Calu3 (cell line): ENCODE measurements around the gene OSBPL7. TPM values are rescaled to one million over a fixed set of nuclear protein-coding genes. Genes with fewer than 3 reads are reported as not detected.
A peak's percentile ranks its signal among the peaks of the same experiment; 100 is the strongest.

ENCODE experiments used
- BruUV-seq: library from RNA; stranded (reverse); fragments of 400-500 nt; replicated peaks from 2 replicates; lab custom pipeline; 2021; lab: Mats Ljungman, UMichigan
- CTCF ChIA-PET: fragments of 300-600 bp; sonication (Branson Sonifier 250); formaldehyde crosslinking; loops from one replicate; lab custom pipeline; 2022; ENCODE audit warnings: antibody characterized with exemption; lab: Charles Lee
- DNase-seq: peaks from one replicate; pipeline ENCODE4 v3.0.0; 2022
- H3K27ac Mint-ChIP-seq: one replicate; pipeline ENCODE4 v1.8.0; 2022; ENCODE audit warnings: mixed read lengths; ENCODE audit not compliant: unreplicated experiment
- H3K27me3 Mint-ChIP-seq: one replicate; pipeline ENCODE4 v1.8.0; 2022; ENCODE audit warnings: mixed read lengths; ENCODE audit not compliant: unreplicated experiment
- H3K36me3 Mint-ChIP-seq: one replicate; pipeline ENCODE4 v1.8.0; 2022; ENCODE audit warnings: mild to moderate bottlenecking, moderate library complexity, mixed read lengths; ENCODE audit not compliant: insufficient read depth, unreplicated experiment
- H3K4me1 Mint-ChIP-seq: one replicate; pipeline ENCODE4 v1.8.0; 2022; ENCODE audit warnings: mild to moderate bottlenecking, low read depth, mixed read lengths; ENCODE audit not compliant: unreplicated experiment
- H3K4me3 Mint-ChIP-seq: one replicate; pipeline ENCODE4 v1.8.0; 2022; ENCODE audit warnings: mild to moderate bottlenecking, low read depth, moderate library complexity, mixed read lengths; ENCODE audit not compliant: unreplicated experiment
- H3K9me3 Mint-ChIP-seq: one replicate; pipeline ENCODE4 v1.8.0; 2022; ENCODE audit warnings: low read depth, mixed read lengths; ENCODE audit not compliant: unreplicated experiment
- intact Hi-C: fragments of 100-400 bp; cut with micrococcal nuclease; formaldehyde crosslinking; loops from one replicate; pipeline ENCODE4 v1.10.0; 2022; ENCODE audit not compliant: unreplicated experiment
- total RNA-seq: library from RNA; stranded (reverse); gene quantifications from 2 replicates; pipeline ENCODE4 v1.2.3, GENCODE V29; 2022
- TF ChIP-seq, protein P1 (sequence below): fragments of 200-600 bp; IDR thresholded peaks from one replicate; pipeline ENCODE4 v1.8.0; 2022; ENCODE audit warnings: antibody characterized with exemption; ENCODE audit not compliant: unreplicated experiment

The OSBPL7 gene
- total RNA-seq, 1 experiment from 2014 or later, result 58.4 TPM

DNA sequence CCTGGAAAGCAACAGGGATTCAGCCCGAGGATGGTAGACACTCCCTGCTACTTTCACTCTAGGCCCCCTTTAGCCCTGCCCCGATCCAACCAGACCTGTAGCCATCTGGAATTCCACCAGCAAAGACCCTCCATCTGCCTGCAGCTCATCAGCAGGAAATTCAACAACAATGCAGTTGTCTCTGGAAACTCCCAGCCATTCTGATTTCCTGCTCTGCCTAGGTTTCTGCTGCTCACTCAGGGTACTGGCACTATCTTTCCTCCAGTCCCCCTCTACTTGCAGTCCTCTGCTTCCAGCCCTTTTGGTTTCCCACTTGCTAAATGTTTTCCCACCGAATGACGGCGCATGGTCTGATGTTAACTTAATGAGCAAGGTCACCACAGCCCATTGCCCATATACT lies 32.0 kb upstream of the OSBPL7 start:
- TF ChIP-seq, protein P1, sequence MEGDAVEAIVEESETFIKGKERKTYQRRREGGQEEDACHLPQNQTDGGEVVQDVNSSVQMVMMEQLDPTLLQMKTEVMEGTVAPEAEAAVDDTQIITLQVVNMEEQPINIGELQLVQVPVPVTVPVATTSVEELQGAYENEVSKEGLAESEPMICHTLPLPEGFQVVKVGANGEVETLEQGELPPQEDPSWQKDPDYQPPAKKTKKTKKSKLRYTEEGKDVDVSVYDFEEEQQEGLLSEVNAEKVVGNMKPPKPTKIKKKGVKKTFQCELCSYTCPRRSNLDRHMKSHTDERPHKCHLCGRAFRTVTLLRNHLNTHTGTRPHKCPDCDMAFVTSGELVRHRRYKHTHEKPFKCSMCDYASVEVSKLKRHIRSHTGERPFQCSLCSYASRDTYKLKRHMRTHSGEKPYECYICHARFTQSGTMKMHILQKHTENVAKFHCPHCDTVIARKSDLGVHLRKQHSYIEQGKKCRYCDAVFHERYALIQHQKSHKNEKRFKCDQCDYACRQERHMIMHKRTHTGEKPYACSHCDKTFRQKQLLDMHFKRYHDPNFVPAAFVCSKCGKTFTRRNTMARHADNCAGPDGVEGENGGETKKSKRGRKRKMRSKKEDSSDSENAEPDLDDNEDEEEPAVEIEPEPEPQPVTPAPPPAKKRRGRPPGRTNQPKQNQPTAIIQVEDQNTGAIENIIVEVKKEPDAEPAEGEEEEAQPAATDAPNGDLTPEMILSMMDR, result no peak
- peaks cover 8% of the 10 kb centered on the region for H3K36me3 Mint-ChIP-seq
- BruUV-seq, result no TSS peak
- DNase-seq, result no peak
- H3K4me1 Mint-ChIP-seq, result peaks cover 22% of the 10 kb centered on the region
- CTCF ChIA-PET, result interaction anchor here (0.9 kb wide), 1 partner anchor 11 kb away, joined by 3 read pairs; no protein-coding TSS in a partner anchor
- no peaks in the 10 kb centered on the region for H3K9me3 Mint-ChIP-seq
- peaks cover 89% of the 10 kb centered on the region for H3K27me3 Mint-ChIP-seq
- intact Hi-C loops, result no loop called here
- no peak overlapping the region for H3K4me3 Mint-ChIP-seq
- no peak overlapping the region for H3K27ac Mint-ChIP-seq

DNA sequence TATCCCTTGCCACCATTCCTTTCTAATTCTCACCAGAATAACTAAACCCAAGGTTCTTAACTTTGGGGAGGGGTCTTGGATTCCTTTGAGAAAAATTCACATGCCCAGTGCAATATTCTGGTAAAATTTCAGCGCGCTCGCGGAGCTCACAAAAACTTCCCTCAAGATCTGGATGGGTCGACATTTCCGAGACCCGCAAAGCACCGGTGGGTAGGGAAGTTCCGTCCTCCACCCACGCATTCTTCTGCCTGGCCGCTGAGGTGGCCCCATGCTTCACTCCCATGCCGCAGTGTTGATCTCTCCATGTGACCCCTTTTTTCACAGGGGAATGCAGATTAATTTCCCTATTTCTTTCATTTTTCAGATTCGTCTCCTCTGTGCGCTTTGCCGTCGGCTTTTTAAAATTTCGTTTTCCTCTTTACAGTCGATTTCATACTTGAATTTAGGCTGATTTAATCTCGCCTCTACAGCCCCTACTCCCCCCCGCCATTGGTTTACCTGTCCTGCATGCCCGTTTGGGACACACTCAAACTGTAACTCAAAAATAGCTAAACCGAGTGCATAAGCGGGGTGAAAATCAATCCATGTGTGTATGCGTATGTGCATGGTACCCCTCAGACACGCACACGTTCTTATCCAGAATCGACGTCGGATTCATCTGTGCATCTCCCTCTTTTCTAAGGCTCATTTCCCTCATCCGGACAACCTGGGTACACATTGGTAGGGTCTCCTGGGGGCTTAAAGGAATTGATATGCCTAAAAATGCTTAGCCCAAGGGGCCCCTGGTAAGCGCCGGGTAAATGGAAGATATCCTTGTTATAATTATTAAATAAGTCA lies 30.7 kb upstream of the OSBPL7 start:
- peaks cover 77% of the 10 kb centered on the region for H3K27me3 Mint-ChIP-seq
- intact Hi-C loops, result no loop called here
- CTCF ChIA-PET, result interaction anchor here (2.4 to 2.6 kb wide), 2 partner anchors 11 to 43 kb away, joined by 9 to 16 read pairs; partner anchors contain the start of genes SCRN2 and SP2
- DNase-seq, result no peak
- H3K36me3 Mint-ChIP-seq, result peaks cover 8% of the 10 kb centered on the region
- BruUV-seq, result no TSS peak
- H3K27ac Mint-ChIP-seq, result no peak overlapping the region
- TF ChIP-seq, protein P1, result no peak
- peaks cover 22% of the 10 kb centered on the region for H3K4me1 Mint-ChIP-seq
- no peaks in the 10 kb centered on the region for H3K9me3 Mint-ChIP-seq
- peak overlapping the region; percentile 75 for H3K4me3 Mint-ChIP-seq

DNA sequence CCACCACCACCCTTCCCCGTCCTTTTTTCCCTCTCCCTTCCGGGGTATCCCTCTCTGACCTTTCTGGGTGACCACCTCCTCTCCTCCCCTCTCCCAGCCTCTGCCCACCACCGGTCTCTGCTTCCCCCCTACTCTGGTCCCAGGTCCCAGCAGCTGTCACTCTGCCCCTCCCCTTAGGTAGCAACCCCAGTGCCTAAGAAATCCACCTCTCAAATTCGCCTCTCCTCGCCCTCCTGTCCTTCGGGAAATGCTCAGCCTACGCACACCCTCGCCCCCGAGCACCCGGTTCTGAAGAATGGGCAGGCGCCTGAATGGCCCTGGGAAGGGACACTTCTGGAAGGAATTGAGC lies 30.1 kb upstream of the OSBPL7 start:
- intact Hi-C loops, result no loop called here
- CTCF ChIA-PET, result interaction anchor here (1.3 to 2.6 kb wide), 5 partner anchors 11 to 167 kb away, joined by 3 to 25 read pairs (median 9); partner anchors contain the start of genes SCRN2 and SP2
- peaks cover 22% of the 10 kb centered on the region for H3K4me1 Mint-ChIP-seq
- TF ChIP-seq, protein P1, result no peak
- H3K4me3 Mint-ChIP-seq, result peak overlapping the region; percentile 75
- BruUV-seq, result no TSS peak
- peaks cover 8% of the 10 kb centered on the region for H3K36me3 Mint-ChIP-seq
- peaks cover 71% of the 10 kb centered on the region for H3K27me3 Mint-ChIP-seq
- H3K27ac Mint-ChIP-seq, result no peak overlapping the region
- no peaks in the 10 kb centered on the region for H3K9me3 Mint-ChIP-seq
- DNase-seq, result no peak

DNA sequence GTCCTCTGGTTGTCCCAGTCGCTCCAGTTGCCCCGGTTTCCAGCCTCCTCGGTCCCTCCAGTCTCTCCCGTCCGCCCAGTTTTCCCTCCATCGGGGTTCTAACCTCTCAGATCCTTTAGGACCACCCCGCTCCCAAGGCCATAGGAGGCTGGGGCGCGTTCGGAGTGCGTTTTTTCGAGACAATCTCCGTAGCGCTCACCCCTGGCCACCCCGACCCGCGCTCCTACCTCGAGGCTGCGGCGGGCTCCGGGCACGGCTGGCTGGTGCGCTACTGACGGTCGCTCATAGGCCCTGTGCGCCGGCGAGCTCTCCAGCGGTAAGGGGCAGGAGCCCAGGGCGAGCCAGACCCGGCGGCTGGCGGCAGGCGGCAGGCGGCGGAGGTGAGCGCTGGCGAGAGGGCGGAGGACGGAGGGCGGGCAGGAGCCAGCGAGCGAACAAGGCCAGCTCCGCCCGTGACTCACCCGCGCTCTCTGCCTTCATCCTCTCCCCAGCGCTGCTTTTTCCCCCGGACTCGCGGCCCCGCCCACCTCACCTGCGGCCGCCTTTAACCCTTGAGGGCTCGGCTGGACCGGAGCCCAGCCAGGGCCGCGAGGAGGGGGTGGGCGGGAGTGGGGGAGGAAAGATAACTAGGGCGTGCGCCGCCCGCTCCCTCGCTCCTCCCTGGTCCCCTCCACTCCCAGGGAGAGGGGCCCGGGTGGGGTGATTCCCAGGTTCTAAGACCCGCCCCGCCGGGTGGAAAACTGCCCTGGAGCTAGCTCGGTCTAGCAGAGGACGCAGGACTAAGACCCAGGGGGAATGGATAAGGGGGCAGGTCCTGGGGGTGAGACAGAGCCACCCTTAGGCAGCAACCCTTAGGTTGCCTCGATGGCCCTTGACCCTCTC lies 29.3 kb upstream of the OSBPL7 start, which contains the start of gene SP6:
Gene SP6 (minus strand): TSS at position 472 of the 882 bp plus-strand sequence. CDS start 2,734 bp downstream, outside the sequence.
- intact Hi-C loops, result no loop called here
- H3K27ac Mint-ChIP-seq, result no peak within 1 kb of the TSS
- H3K4me3 Mint-ChIP-seq, result peak within 1 kb of the TSS; percentile 75
- H3K9me3 Mint-ChIP-seq, result no peaks in the 10 kb centered on the region
- peaks cover 22% of the 10 kb centered on the region for H3K4me1 Mint-ChIP-seq
- TF ChIP-seq, protein P1, result peak; percentile 21
- CTCF ChIA-PET, result interaction anchor here (0.6 to 2.6 kb wide), 14 partner anchors 8 to 301 kb away, joined by 3 to 25 read pairs (median 4); partner anchors contain the start of genes CDK5RAP3, LRRC46, MRPL10 and SCRN2
- peaks cover 8% of the 10 kb centered on the region for H3K36me3 Mint-ChIP-seq
- DNase-seq, result peak; percentile 97
- no TSS peak for BruUV-seq
- H3K27me3 Mint-ChIP-seq, result peaks cover 63% of the 10 kb centered on the region
